Activated CD8-positive, alpha-beta memory T cell treated with anti-CD3 and anti-CD28 coated beads, Interleukin-2, amount 50 U/mL, for 1 hour (primary cell): ENCODE data around the gene KIFBP.
"Not testable (repeated sequence)": the region's sequence is repeated elsewhere in the genome, so short reads cannot be mapped to it uniquely, and the experiment has no call there.

Source experiments
- DNase-seq: peaks from one replicate; pipeline ENCODE4 v3.0.0-alpha.2; 2020; ENCODE audit errors: extremely low read depth

KIFBP gene

GRCh38 chr10:68997211-68997610, 8.6 kb downstream of the KIFBP start:
- DNase-seq = no peak

DNA sequence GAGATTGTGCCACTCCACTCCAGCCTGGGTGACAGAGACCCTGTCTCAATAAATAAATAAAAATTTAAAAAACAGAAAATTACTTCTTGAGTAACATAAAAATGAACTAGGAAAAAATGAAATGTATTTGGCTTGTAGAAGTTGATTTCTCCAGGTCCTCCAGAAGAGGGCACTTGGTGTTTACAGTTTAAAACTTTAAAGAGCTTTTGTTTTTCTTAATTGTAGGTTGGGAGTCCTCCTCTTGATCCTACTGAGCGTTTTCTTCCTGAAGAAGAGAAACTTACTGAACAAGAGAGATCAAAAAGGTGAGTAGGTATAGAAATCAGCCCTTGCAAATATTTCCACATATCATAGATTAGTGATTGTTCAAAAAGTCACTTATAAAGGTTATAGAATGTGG, 16.2 kb downstream of the KIFBP start:
- no peak for DNase-seq

DNA sequence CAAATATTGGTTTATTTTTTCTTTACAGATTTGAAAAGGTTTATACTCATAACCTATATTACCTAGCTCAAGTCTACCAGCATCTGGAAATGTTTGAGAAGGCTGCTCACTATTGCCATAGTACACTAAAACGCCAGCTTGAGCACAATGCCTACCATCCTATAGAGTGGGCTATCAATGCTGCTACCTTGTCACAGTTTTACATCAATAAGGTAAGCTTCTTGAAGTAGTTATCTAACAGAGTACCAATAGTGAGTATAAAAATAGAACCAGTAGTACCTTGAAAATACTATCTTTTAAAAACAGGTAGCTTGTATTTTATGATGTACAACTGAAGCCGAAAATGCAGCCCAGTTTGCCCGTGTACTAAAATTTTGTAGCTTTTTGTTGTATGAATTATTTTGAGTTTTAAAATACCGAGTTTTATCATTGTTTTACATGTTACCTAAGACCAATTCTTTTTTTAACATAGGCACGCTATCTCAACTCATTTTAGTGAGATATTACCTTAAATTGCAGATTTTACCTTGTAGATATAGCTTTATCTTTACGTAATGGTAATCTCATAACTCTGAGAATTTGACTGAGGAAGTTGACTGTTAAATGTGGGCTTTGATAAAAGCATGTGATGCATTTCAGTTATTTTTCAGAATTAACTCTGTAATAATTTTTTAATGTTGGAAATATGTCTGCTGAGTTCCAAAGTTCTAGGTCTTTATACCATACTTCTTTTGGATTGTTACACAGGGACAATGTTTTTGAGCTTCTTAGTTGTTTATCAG, 17.3 kb downstream of the KIFBP start:
- no peak for DNase-seq

GRCh38 chr10:69007260-69007659, 18.7 kb downstream of the KIFBP start:
- DNase-seq = no peak

GRCh38 chr10:69009360-69009759, 20.8 kb downstream of the KIFBP start:
- no peak for DNase-seq

DNA sequence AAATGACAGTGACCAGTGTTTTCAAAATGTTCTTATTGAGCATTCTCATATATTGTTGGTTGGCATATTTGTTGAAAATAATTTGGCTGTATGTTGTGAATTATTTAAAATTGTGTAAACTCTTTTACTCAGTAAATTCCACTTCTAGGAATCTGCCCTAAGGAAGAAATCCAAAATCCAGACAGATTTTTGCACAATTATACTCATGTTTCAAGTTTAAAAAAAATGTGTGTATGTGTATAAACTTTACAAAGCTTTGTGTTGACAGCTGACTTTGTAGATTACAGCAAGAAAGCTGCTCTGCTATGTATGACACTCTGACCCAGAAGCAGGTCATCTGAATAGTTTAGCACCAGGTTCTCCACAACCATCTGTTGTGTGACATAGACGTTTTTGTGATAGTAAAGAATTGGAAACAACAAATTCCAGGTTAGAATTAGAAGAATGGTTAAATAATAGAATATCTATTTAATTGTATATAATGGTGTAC, 21.6 kb downstream of the KIFBP start:
- DNase-seq = no peak

GRCh38 chr10:69012778-69013177, 24.2 kb downstream of the KIFBP start:
- not testable (repeated sequence) for DNase-seq

DNA sequence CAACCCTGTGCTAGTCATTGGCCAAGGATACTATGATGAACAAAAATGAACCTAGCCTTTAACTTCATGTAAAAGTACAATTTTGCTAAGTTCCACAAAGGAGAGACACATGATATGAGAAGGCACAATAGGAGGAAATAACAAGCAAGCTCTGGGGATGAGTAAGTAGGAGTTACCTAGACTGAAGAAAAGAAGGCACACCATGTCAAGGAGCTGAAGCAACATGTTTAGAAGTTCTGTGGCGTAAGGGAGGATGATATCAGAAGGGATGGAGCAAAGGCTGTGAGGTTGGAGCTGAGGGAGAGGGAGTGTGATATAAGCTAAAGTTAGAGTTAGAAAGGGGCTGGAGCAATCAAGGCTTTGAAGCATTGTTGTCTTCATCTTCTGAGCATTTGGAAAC, 25.6 kb downstream of the KIFBP start:
- no peak for DNase-seq

GRCh38 chr10:69018613-69019012, 30.0 kb downstream of the KIFBP start:
- DNase-seq = no peak

- DNase-seq = no peak
Measured at GRCh38 chr10:69022611-69023010, 34.0 kb downstream of the KIFBP start.

DNA sequence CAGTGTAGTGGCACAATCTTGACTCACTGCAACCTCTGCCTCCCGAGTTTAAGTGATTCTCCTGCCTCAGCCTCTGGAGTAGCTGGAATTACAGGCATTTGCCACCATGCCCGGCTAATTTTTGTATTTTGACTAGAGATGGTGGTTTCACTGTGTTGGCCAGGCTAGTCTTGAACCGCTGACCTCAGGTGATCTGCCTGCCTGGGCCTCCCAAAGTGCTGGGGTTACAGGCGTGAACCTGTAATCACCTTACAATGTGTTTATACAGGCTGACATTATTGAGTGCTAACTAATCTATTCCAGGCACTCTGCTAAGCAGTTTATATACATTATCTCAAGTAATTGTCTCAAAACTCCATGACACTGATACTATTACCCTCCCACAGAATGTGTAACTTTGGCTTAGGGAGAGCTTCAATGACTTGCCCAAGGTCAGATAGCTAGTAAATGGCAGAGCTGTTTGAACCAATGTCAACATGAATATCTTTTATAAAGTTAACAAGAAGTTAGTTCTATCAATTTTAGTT, 36.8 kb downstream of the KIFBP start:
- no peak for DNase-seq

DNA sequence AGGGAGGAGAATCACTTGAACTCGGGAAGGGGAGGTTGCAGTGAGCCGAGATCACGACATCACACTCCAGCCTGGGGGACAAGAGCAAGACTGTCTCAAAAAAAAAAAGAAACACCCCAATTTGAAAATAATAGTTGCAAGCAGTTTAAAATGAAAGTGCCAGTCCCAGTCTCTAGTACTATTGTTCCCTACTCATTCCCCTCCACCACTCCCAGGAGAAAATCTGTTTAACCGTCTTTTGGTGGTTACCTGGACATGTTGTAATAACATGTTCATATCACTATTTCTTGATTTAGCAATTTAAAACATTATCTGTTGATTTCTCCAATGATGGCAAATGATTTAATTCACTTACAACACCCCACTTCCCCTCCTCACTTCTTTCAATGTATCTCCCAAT, 44.7 kb downstream of the KIFBP start:
- DNase-seq = no peak

- no peak for DNase-seq
Measured at GRCh38 chr10:69037489-69037888, 48.9 kb downstream of the KIFBP start.

- DNase-seq = not testable (repeated sequence)
Measured at GRCh38 chr10:69040904-69041303, 52.3 kb downstream of the KIFBP start.

- no peak for DNase-seq
Measured at GRCh38 chr10:69042417-69042816, 53.8 kb downstream of the KIFBP start.

DNA sequence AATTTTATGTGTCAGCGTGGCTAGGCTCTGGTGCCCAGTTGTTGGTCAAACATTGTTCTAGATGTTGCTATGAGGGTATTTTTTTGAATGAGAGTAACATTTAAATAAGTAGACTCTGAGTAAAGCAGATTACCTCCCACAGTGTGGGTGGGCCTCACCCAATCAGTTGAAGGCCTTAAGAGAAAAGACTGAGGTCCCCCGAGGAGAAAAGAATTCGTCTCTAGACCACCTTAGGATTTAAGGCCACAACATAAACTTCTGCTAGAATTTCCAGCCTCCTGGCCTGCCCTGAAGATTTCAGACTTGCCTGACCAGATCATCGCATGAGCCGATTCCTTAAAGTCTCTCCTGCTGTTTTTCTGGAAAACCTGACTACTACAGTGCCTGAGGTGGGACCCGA, 54.2 kb downstream of the KIFBP start:
- DNase-seq = no peak

GRCh38 chr10:69043931-69044531, 55.4 kb downstream of the KIFBP start:
- DNase-seq = no peak

DNA sequence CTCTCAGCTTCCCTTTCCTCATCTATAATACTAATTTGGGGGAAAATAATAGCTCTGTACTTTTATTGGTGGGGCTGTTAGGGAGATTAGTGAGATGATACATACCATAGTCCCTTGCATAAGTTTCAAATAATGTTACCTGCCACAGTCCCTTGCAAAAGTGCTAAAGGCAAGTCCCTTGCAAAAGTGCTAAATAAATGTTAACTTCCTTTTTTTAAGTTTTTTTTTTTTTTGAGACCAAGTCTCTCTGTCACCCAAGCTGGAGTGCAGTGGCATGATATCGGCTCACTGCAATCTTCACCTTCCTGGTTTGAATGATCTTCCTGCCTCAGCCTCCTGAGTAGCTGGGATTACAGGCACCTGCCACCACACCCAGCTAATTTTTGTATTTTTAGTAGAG, 55.9 kb downstream of the KIFBP start:
- no peak for DNase-seq

DNA sequence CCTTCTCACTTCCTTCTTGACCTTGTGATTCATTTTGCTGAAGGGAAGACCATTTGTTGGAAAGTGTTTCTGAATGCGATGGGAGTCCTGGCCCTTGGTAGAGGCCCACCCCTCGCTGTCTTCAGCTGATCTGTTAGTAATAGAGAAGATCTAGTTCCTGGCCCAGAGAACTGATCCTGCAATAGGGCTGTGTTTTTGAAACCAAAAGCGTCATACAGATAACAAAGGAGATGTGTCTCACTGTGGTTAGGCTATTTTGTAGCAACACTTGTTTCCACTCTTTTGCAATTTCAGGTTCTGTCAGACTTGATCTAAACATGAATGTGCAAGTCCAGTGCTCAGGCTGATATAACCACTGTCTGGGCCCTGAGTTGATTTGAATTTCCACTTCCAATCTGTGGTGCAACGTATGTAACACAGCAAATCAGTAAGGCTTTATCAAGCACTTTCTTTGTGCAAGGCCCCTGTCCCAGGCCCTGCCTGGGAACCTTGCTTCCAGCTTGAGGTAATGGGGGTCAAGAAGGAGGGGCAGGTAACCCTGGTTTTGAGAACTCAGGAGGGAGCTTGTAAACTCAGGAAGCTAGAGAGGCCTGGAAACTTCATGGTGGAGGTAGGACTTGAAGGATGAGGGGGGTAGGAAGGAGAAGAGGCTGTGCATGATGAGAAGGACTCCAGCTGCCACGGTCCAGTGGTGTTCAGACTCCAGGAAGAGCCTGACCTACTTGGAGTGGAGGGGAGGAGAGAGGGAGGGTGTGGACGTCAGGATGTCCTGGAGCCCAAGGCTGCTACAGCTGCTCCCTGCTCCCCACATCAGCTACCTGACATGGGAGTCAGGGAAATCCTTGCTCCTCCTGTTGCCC, 57.1 kb downstream of the KIFBP start:
- DNase-seq = no peak

- DNase-seq = no peak
Measured at GRCh38 chr10:69047111-69047832, 58.7 kb downstream of the KIFBP start.

DNA sequence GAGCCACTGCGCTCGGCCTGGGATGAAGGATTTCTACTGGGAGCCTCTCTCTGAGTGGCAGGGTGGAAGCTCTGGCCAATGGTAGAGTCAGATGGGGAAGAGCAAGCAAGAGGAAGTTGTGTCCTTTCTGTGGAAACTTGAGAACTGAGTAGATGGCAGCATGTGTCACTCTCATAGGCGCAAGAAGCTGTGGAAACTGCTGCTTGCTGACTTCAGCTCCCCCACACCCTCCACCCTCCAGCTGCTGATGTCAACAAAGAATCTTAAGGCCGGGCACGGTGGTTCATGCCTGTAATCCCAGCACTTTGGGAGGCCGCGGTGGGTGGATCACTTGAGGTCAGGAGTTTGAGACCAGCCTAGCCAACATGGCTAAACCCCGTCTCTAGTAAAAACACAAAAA, 59.5 kb downstream of the KIFBP start:
- DNase-seq = no peak

- DNase-seq = no peak
Measured at GRCh38 chr10:69049566-69049961, 61.0 kb downstream of the KIFBP start.
